ENCODE results near the gene DDX17.

DNA sequence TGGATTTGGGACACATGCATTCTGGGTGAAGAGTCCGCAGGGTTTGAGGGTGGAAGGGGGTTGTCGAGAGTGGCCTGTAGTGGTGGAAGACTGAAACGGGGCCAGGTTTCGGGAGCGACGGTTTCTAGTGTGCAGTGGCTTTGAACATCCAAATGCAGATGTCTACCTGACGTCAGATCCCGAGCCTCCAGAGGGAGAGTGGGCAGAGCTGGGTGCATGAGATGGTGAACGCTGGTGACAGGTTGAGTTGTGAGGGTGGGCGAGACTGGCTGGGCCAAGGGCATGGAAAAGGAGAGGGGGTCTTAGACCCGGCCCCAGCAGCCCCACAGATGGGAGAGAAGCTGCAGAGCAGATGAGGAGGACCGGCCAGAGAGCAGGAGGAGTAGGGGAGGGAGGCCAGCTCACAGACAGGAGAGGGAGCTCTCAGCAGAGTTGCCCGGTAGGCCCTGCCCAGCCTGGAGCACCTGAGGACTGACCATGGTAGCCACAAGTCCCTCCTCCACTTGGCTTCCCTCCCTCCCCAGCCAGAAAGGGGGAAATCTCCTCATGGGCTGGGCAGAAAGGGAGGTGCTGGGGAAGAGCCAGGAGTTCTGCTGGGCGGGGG, 65.3 kb downstream of the DDX17 start:
- no peak for TF ChIP-seq POLR2A (IDR thresholded peaks at IDR 0.05)
- TF ChIP-seq, protein P1, sequence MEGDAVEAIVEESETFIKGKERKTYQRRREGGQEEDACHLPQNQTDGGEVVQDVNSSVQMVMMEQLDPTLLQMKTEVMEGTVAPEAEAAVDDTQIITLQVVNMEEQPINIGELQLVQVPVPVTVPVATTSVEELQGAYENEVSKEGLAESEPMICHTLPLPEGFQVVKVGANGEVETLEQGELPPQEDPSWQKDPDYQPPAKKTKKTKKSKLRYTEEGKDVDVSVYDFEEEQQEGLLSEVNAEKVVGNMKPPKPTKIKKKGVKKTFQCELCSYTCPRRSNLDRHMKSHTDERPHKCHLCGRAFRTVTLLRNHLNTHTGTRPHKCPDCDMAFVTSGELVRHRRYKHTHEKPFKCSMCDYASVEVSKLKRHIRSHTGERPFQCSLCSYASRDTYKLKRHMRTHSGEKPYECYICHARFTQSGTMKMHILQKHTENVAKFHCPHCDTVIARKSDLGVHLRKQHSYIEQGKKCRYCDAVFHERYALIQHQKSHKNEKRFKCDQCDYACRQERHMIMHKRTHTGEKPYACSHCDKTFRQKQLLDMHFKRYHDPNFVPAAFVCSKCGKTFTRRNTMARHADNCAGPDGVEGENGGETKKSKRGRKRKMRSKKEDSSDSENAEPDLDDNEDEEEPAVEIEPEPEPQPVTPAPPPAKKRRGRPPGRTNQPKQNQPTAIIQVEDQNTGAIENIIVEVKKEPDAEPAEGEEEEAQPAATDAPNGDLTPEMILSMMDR (IDR thresholded peaks at IDR 0.05) = no peak

Data from Peyer's patch (tissue), 4 donors.